Endothelial cell of umbilical vein (primary cell): Measurements from ENCODE around the gene SLC5A5. TPM values are rescaled to one million over a fixed set of nuclear protein-coding genes. Genes with fewer than 3 reads are reported as not detected.

Experiments used
- BruUV-seq: library from RNA; stranded (reverse); fragments of 400-500 nt; replicated peaks from 2 replicates; lab custom pipeline; 2021; lab: Mats Ljungman, UMichigan
- CTCF ChIA-PET: fragments of 300-600, 350-600 bp; sonication (Branson Sonifier 250); formaldehyde crosslinking; loops from one replicate; lab custom pipeline; 2021; ENCODE audit warnings: antibody characterized with exemption, inconsistent platforms; lab: Charles Lee
- POLR2A ChIA-PET: fragments of 300-600, 350-600 bp; sonication (Branson Sonifier 250); formaldehyde crosslinking; loops from one replicate; lab custom pipeline; 2021; ENCODE audit warnings: antibody characterized with exemption, inconsistent platforms; lab: Charles Lee
- DNase-seq: peaks from one replicate; pipeline ENCODE4 v3.0.0-alpha.2; 2011; ENCODE audit warnings: low read depth, low spot score
- FAIRE-seq: peaks from 2 replicates; lab custom pipeline; 2011; peaks lifted over from hg19 to GRCh38; lab: Jason Lieb, UNC
- H2AFZ ChIP-seq: 2 replicates; pipeline ENCODE4 v1.6.0; 2012; ENCODE audit warnings: low read depth, low read length, control low read depth, inconsistent platforms
- H3K27ac ChIP-seq: 2 replicates; pipeline ENCODE4 v1.5.1; 2011; ENCODE audit warnings: low read depth, mild to moderate bottlenecking, control low read depth, low read length, moderate library complexity; ENCODE audit not compliant: insufficient read depth
- H3K27me3 ChIP-seq, 2 experiments: 2 replicates each; pipeline versions ENCODE4 v1.6.0 to v1.6.1; 2011; ENCODE audit warnings: low read length in 2 of 2, mixed read lengths in 1 of 2; ENCODE audit not compliant: control insufficient read depth in 2 of 2, insufficient read depth in 2 of 2
- H3K36me3 ChIP-seq, 2 experiments: 2 replicates in 1 of 2; 3 replicates in 1 of 2; pipeline ENCODE4 v1.5.1; 2011; ENCODE audit warnings: low read length in 2 of 2, mild to moderate bottlenecking in 1 of 2, moderate library complexity in 1 of 2; ENCODE audit not compliant: control insufficient read depth in 2 of 2, insufficient read depth in 2 of 2; ENCODE audit errors: extremely low read depth in 1 of 2
- H3K4me1 ChIP-seq: 3 replicates; pipeline ENCODE4 v1.5.1; 2011; ENCODE audit warnings: mild to moderate bottlenecking, low read length; ENCODE audit not compliant: control insufficient read depth, insufficient read depth; ENCODE audit errors: extremely low read depth
- H3K4me2 ChIP-seq: 2 replicates; pipeline ENCODE4 v1.6.1; 2011; ENCODE audit warnings: low read length, control low read depth, mixed read lengths; ENCODE audit not compliant: insufficient read depth
- H3K4me3 ChIP-seq, 3 experiments: fragments of 200-600 bp in 1 of 3; sonication (generic), shearing (Covaris generic) in 1 of 3; replicated peaks in 1 of 3; 2 replicates each; pipeline ENCODE4 v1.5.1; 2011 to 2016; ENCODE audit warnings: control low read depth in 3 of 3, low read length in 3 of 3, mild to moderate bottlenecking in 2 of 3, inconsistent platforms in 1 of 3, low read depth in 1 of 3, moderate library complexity in 1 of 3; ENCODE audit not compliant: insufficient read depth in 1 of 3
- H3K79me2 ChIP-seq: 2 replicates; pipeline ENCODE4 v1.6.0; 2012; ENCODE audit warnings: low read length, inconsistent platforms; ENCODE audit not compliant: control insufficient read depth, insufficient read depth
- H3K9ac ChIP-seq: replicated peaks from 2 replicates; pipeline ENCODE3; 2011; ENCODE audit warnings: low read length, control low read depth; ENCODE audit not compliant: insufficient read depth; ENCODE audit errors: extremely low read depth
- H3K9me1 ChIP-seq: replicated peaks from 3 replicates; pipeline ENCODE4 v1.6.0; 2011; ENCODE audit warnings: mild to moderate bottlenecking, low read length; ENCODE audit not compliant: control insufficient read depth, insufficient read depth; ENCODE audit errors: extremely low read depth
- H3K9me3 ChIP-seq: replicated peaks from 2 replicates; pipeline ENCODE4 v1.5.1; 2012; ENCODE audit warnings: low read length, inconsistent platforms; ENCODE audit not compliant: control insufficient read depth, insufficient read depth
- H4K20me1 ChIP-seq: replicated peaks from 2 replicates; pipeline ENCODE3; 2011; ENCODE audit warnings: mild to moderate bottlenecking, low read length; ENCODE audit not compliant: control insufficient read depth, insufficient read depth; ENCODE audit errors: extremely low read depth
- CTCF ChIP-seq, 2 donors: IDR thresholded peaks; 1 replicate in 1 of 2; 2 replicates in 1 of 2; pipeline ENCODE4 v1.5.1; 2011; ENCODE audit warnings: low read length in 2 of 2, mild to moderate bottlenecking in 2 of 2, moderate library complexity in 2 of 2, control low read depth in 1 of 2, inconsistent platforms in 1 of 2, low read depth in 1 of 2; ENCODE audit not compliant: insufficient read depth in 1 of 2; ENCODE audit errors: extremely low read depth in 1 of 2
- EZH2 ChIP-seq: IDR thresholded peaks from 2 replicates; pipeline ENCODE4 v1.6.1; 2012; ENCODE audit warnings: borderline replicate concordance, low read depth, mild to moderate bottlenecking, moderate library complexity, low read length, inconsistent platforms; ENCODE audit not compliant: severe bottlenecking
- FOS ChIP-seq: IDR thresholded peaks from 2 replicates; pipeline ENCODE4 v1.6.1; 2011; ENCODE audit warnings: mild to moderate bottlenecking, low read length, moderate library complexity, borderline replicate concordance; ENCODE audit not compliant: insufficient read depth
- GATA2 ChIP-seq: IDR thresholded peaks from 2 replicates; pipeline ENCODE4 v1.7.0; 2011; ENCODE audit warnings: low read depth, mild to moderate bottlenecking, moderate library complexity, mixed read lengths, low read length; ENCODE audit not compliant: insufficient read length, insufficient read depth
- JUN ChIP-seq: IDR thresholded peaks from 2 replicates; pipeline ENCODE4 v1.6.1; 2011; ENCODE audit warnings: borderline replicate concordance, low read depth; ENCODE audit not compliant: insufficient read length, insufficient read depth
- MAX ChIP-seq: IDR thresholded peaks from 2 replicates; pipeline ENCODE4 v1.6.1; 2011; ENCODE audit not compliant: insufficient read depth, insufficient read length
- MYC ChIP-seq: IDR thresholded peaks from one replicate; pipeline ENCODE4 v1.6.1; 2011; ENCODE audit warnings: mild to moderate bottlenecking, low read depth, low read length
- POLR2A ChIP-seq: IDR thresholded peaks from 2 replicates; pipeline ENCODE4 v1.6.1; 2012; ENCODE audit warnings: low read depth, mild to moderate bottlenecking, control low read depth, low read length
- POLR2AphosphoS5 ChIP-seq: IDR thresholded peaks from 2 replicates; pipeline ENCODE4 v1.6.1; 2012; ENCODE audit warnings: low read depth, mild to moderate bottlenecking, control low read depth, low read length, moderate library complexity; ENCODE audit not compliant: insufficient read depth
- dilution Hi-C: fragments of 300-500 bp; cut with MboI; formaldehyde crosslinking; loops from one replicate; pipeline ENCODE4 v1.15.0; 2019; ENCODE audit warnings: low sequenced_read_pairs; ENCODE audit not compliant: extremely low pct_ligation_motif_present
- intact Hi-C: fragments of 100-400 bp; cut with micrococcal nuclease; formaldehyde crosslinking; loops from one replicate; pipeline ENCODE4 v1.10.0; 2022
- polyA plus RNA-seq, 4 experiments: library from polyadenylated mRNA; depleted of rRNA in 3 of 4; stranded (reverse) in 3 of 4; unstranded in 1 of 4; fragments of >200 nt; gene quantifications; 2 replicates each; pipeline versions ENCODE4 v1.2.1 to v1.2.3, GENCODE V29; 2011 to 2012; ENCODE audit warnings: missing spikeins in 1 of 4
- total RNA-seq: library from RNA; stranded (reverse); gene quantifications from 2 replicates; pipeline ENCODE4 v1.2.3, GENCODE V29; 2021

Gene SLC5A5
- total and polyA plus RNA-seq, 2 donors (not counting 3 experiments of a cell fraction or from before 2014, with no cell fraction given): not detected

- Histone ChIP-seq H3K27ac (no peak overlapping the region), H3K27me3 (no peaks in the 10 kb centered on the region), H3K9ac (no peak overlapping the region), H4K20me1 (no peaks in the 10 kb centered on the region), H3K9me1 (no peaks in the 10 kb centered on the region), H3K4me3 (no peak overlapping the region), H3K36me3 (no peaks in the 10 kb centered on the region), H3K4me2 (no peak overlapping the region), H3K4me1 (no peaks in the 10 kb centered on the region), H2AFZ (no peak overlapping the region), H3K9me3 (no peaks in the 10 kb centered on the region), H3K79me2 (no peaks in the 10 kb centered on the region)
- intact Hi-C loops: no loop called here
- FAIRE-seq: no peak
- ChIA-PET CTCF (interaction anchor here (1.2 kb wide), 1 partner anchor 12 kb away, joined by 6 read pairs; no protein-coding TSS in a partner anchor), POLR2A (interaction anchor here (0.6 kb wide), 2 partner anchors 34 to 475 kb away, joined by 3 to 4 read pairs; no protein-coding TSS in a partner anchor)
- TF ChIP-seq MYC: no peak
- TF ChIP-seq POLR2AphosphoS5: no peak
- TF ChIP-seq POLR2A: no peak
- TF ChIP-seq FOS: no peak
- no peak for TF ChIP-seq EZH2
- no peak for TF ChIP-seq MAX
- no peak for TF ChIP-seq CTCF (IDR thresholded peaks at IDR 0.05; ENCODE audit: extremely low read depth in 1 of 2, insufficient read depth in 1 of 2, low read depth in 1 of 2, low read length in 2 of 2)
- TF ChIP-seq GATA2: no peak
- no peak for TF ChIP-seq JUN
- DNase-seq: no peak
- dilution Hi-C loops: no loop called here
- no TSS peak for BruUV-seq
Measured at GRCh38 chr19:17893766-17894165, 22.0 kb downstream of the SLC5A5 start.
